Neural progenitor cell (in vitro differentiated cells): ENCODE results near the gene TSPEAR.

Experiments used
- EZH2phosphoT487 ChIP-seq: fragments of 200-600 bp; sonication (generic); IDR thresholded peaks from 2 replicates; pipeline ENCODE4 v1.6.1; 2017; ENCODE audit warnings: antibody characterized with exemption
- TF ChIP-seq, protein P1 (sequence below): fragments of 200-600 bp; sonication (generic); IDR thresholded peaks from 2 replicates; pipeline ENCODE4 v1.5.1; 2017; ENCODE audit warnings: antibody characterized with exemption, mild to moderate bottlenecking

DNA sequence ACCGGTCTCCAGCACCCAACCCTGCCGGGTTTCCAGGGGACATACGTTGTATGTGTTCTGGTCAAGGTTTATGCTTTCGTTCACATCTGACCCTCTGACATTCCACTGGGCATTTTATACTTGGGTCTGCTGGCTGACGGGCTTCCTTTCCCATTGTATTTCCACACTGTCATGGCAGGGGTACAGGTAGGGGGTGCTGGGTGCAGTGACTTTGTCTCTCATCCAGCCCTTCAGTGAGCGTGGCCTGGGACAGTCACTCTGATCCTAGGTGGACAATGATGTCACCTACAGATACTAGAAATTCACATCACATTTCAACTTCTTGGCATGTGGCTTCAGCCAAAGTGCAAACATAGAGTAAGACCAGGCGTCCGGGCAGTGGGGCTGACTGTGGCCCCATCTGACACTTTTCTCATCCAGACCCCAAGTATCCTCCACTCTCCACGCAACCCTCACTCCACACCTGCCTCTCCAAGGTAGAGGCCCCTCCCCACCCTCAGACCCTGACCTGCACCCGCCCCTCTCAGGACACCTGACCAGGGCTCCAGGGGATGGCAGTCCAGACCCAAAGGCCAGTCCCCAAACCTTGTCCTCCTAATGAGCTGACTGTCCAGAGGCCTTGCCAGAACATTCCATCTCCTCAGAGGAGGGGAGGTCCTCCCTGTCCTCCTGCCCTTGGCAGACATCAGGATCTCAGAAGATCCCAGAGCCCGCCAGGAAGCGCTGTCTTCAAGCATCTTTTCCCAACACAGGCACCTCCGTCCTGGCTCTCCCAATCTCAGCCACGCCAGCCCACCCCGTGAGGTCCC is 75.0 kb downstream of the TSPEAR start:
- TF ChIP-seq, protein P1, sequence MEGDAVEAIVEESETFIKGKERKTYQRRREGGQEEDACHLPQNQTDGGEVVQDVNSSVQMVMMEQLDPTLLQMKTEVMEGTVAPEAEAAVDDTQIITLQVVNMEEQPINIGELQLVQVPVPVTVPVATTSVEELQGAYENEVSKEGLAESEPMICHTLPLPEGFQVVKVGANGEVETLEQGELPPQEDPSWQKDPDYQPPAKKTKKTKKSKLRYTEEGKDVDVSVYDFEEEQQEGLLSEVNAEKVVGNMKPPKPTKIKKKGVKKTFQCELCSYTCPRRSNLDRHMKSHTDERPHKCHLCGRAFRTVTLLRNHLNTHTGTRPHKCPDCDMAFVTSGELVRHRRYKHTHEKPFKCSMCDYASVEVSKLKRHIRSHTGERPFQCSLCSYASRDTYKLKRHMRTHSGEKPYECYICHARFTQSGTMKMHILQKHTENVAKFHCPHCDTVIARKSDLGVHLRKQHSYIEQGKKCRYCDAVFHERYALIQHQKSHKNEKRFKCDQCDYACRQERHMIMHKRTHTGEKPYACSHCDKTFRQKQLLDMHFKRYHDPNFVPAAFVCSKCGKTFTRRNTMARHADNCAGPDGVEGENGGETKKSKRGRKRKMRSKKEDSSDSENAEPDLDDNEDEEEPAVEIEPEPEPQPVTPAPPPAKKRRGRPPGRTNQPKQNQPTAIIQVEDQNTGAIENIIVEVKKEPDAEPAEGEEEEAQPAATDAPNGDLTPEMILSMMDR: no peak
- no peak for TF ChIP-seq EZH2phosphoT487
